NCI-H128 (cell line): ENCODE results near the gene PTPRN2.
"Not testable (repeated sequence)": the region's sequence is repeated elsewhere in the genome, so short reads cannot be mapped to it uniquely, and the experiment has no call there.

Experiments
- DNase-seq: peaks from one replicate; lab custom pipeline; 2025; ENCODE audit not compliant: unreplicated experiment; lab: John Stamatoyannopoulos, UW

Gene PTPRN2

DNA sequence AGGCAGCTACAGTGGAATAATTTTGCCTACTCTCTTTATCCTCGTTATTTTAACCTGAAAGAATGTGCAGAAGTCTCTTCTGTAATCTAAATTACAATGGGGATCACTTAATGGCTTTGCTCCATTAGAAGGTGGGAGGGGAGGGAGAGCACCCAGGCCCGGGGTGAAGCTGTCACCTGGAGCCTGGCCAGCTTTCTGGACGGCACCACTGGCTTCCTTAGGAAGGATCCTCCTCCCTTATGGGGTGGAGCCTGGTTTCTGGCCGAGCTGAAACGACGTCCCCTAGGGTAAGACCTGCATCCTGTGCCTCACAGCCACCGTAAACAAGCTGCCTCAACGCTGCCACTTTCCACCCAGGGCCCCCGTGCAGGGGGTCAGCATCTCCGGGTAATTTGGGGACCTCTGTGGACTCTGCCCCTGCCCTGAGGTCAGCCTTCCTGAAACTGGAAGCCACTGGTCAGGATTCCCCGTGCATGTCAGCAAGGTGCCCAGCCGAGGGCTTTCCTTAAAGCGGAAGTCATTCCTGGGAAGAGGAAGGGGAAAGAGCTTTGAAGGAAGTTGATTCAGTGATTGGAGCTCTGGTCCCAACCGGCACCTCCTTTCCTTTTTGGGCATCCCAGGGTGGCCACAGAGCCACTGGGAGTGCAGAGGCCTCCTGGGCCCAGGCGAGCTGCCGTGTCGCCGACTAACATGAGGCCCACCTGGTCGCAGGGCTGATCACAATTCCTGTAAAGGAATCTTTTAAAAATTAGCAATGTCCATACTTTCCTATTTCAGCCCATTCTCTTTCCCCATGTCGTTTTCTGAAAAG, 681.8 kb downstream of the PTPRN2 start:
- DNase-seq, result no peak

DNA sequence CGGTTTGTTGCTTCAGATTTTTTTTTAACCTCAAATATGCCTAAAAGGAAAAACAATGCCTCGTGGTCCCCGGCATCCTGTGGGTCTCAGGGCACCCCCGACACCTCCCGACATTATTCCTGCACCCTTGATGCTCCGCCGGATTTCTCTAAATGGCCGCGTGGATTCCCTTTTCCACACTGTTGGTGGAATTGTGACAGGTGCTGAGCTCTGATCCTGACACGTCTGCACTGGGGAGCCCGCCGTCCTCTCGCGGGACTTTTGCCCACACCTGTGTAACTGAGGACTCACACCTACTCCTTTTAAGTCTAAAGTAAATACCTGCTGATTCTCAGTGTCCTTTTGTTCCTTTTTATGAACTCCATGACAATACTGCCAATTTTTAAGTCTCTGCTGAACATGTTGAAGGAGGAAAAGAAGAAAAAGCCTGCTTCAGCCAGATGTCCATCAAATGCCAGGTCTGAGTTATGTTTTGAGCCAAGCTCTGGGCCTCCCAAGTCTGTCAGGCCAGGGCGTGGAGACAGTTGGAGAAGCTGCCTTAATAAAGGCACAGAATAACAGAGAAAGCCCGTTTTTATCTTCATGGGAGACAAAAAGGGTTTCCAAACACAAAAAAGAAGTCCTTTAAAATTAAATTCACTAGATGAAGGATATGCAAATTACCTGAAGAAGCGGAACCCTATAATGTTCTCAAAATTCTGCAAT, 682.6 kb downstream of the PTPRN2 start:
- no peak for DNase-seq

- DNase-seq, result no peak
Measured at GRCh38 chr7:157904211-157904865, 683.3 kb downstream of the PTPRN2 start.

DNA sequence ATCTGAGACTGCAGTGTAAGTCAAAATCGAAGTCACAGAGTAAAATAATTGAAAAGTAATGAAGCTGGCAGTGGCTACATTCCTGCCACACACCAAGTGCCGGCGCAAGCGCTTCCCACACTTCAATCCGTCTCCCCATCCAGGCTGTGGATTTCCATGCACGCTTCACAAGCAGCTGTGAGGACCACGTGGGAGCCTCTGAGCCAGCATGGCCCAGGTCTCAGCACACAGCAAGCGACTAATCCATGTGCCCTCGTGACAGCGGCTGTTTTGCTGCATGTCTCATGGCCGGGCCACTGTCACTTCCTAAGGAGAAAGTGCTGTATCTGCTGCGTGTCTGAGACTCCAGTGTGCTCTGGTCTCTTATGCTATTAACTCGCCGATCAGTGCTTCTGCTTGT, 683.9 kb downstream of the PTPRN2 start:
- no peak for DNase-seq

- DNase-seq, result no peak
Measured at GRCh38 chr7:157903296-157903695, 684.3 kb downstream of the PTPRN2 start.

- DNase-seq, result not testable (repeated sequence)
Measured at GRCh38 chr7:157901816-157902610, 685.6 kb downstream of the PTPRN2 start.

- no peak for DNase-seq
Measured at GRCh38 chr7:157901166-157901565, 686.5 kb downstream of the PTPRN2 start.

DNA sequence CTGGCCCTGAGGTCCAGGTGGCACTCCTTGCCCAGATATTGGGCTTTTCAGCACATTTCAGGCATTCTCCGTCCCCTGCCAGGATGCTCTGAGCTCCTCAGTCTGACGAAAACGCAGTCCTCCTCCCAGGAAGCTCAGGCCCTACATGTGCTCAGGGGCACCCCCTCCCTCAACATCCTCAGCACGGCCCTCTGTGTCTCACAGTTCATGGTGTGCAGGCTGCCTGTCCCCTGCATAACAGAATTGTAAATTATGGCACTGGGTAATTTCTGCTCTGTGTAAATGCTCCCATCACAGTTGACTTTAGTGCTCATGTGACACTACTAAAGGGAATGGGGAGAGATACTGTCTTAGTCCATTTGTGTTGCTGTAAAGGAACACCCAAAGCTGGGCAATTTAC, 687.1 kb downstream of the PTPRN2 start:
- DNase-seq, result no peak

- no peak for DNase-seq
Measured at GRCh38 chr7:157900011-157900410, 687.6 kb downstream of the PTPRN2 start.

DNA sequence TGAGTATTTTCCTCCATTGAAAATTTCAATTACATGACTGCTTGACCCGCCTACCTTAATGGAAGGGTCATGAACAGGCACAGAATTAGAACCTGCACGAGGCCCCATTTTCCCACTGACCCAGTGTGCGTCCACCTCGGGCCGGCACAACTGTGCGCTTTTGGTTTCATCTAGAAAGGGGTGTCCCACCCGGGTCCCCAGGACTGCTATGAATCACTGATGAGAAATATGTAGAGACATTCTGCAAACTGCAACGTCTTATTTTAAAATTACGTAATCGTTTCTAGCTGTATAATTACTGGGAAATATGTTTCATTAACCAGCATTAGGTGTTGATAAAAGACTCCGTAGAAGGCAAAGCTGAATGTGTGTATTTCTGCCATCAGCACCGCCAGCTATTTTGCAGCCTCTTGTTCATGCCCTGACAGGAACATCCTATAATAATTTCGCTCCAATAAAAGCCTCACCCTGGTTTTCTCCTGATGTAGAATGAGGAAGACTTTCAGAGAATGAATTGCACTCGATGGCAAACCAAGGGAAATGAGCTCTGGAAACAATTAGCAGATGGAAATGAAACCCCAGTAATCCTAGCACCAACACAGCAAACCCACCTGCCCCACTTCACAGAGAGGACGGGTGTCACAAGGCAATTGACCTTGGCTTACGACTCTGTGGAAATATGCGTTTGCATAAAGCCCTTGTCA, 688.7 kb downstream of the PTPRN2 start:
- no peak for DNase-seq

- no peak for DNase-seq
Measured at GRCh38 chr7:157898261-157898660, 689.4 kb downstream of the PTPRN2 start.

DNA sequence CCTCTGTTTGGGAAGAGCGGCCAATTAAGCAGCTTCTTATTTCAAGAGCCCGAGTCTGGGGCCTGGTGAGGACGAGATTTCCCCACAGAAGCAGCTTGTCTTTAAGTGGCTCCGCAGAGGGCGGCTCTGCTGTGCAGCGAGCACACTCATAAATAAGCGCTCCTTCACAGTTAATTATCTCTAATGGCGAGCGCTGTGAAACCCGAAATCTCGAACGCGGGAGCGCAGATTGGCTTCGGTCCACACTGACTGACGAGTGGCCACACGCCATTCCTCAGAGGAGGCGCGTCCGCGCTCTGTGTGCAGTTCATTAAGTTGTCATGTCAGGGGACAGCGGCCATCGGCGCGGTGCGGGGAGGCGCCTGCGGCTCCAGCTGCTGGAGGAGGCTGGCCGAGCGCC, 689.9 kb downstream of the PTPRN2 start:
- peak; percentile 57 for DNase-seq

GRCh38 chr7:157896774-157897555, 690.7 kb downstream of the PTPRN2 start:
- no peak for DNase-seq

DNA sequence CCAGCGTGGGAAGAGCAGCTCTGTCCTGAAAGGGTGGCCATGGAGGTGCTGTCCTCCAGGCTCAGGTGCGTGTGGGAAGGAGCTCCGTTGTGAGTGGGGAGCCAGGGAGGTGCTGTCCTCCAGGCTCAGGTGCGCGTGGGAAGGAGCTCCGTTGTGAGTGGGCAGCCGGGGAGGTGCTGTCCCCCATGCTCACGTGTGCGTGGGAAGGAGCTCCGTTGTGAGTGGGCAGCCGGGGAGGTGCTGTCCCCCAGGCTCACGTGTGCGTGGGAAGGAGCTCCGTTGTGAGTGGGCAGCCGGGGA, 691.3 kb downstream of the PTPRN2 start:
- DNase-seq, result not testable (repeated sequence)

DNA sequence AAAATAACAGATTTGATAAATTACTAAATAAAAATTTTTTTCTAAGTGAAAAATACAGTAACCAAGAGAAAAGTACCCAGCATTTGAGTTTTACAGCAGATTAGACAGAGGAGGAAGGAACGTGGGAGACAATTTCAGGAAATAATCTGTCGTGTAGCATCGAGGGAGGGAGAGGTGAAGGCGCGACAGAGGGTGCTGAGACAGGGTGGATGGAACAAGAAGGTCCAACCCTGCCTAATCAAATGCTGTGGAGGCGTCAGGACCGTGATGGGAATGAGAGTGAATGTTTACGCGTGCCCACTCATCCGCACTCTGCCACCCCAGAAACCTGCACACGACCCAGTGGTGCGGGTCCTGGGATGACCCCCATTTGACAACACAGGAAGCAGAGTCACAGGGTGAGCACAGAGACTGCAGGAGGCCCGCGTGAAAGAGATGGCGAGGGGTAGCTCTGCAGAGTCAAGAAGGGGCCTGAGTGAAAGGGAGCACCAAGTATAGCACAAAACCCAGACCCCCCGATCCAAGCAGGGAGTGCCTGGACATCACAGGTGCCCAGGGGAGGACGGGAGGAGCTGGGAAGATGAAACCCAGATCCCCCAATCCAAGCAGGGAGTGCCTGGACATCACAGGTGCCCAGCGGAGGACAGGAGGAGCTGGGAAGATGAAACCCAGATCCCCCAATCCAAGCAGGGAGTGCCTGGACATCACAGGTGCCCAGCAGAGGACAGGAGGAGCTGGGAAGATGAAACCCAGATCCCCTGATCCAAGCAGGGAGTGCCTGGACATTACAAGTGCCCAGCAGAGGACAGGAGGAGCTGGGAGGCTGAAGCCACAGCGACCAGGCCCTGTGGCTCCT, 691.9 kb downstream of the PTPRN2 start:
- DNase-seq, result no peak

DNA sequence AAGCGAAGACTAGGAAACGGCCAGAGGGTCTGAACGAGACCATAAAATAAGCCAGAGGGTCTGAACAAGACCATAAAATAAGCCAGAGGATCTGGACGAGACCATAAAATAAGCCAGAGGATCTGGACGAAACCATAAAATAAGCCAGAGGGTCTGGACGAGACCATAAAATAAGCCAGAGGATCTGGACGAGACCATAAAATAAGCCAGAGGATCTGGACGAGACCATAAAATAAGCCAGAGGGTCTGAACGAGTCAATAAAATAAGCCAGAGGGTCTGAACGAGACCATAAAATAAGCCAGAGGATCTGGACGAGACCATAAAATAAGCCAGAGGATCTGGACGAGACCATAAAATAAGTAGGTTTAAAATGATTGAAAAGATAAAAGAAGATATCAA, 692.5 kb downstream of the PTPRN2 start:
- not testable (repeated sequence) for DNase-seq

DNA sequence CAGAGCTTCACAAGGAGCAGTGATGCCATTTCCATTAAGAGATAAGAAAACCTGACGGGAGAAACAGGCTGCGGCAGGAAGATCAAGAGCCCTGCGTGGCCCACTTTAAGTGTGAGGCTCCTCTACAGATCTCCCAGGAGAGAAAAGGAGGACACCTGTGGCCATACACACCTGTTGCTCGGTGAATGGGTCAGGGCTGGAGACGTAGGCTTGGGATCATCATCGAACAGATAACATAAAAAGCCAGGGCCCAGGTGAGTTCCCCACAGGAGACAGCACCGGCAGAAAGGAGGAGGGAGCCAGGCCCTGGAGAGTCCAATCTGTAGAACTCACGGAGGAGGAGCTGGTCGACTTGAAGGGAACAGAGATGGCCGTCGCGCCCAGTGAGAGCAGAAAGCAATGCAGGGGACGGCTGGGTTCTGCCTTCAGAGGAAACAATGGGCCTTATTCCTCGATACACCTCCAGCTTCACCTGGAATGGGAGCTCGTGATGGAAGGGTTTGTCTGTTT, 694.0 kb downstream of the PTPRN2 start:
- DNase-seq, result no peak

GRCh38 chr7:157892751-157893523, 694.7 kb downstream of the PTPRN2 start:
- no peak for DNase-seq
